Vagina (tissue), 2 donors: ENCODE measurements around the gene RPL7A. TPM values are rescaled to one million over a fixed set of nuclear protein-coding genes. Genes with fewer than 3 reads are reported as not detected.
"Not testable (repeated sequence)": the region's sequence is repeated elsewhere in the genome, so short reads cannot be mapped to it uniquely, and the experiment has no call there.

Experiments
- DNase-seq, 2 donors: peaks; one replicate each; pipeline ENCODE4 v3.0.0-alpha.2; 2017; ENCODE audit errors: extremely low spot score in 2 of 2
- H3K27ac ChIP-seq: fragments of 200-600 bp; sonication (generic); one replicate; pipeline ENCODE4 v1.5.1; 2019
- H3K27me3 ChIP-seq: fragments of 200-600 bp; sonication (generic); one replicate; pipeline ENCODE4 v1.5.1; 2019
- H3K36me3 ChIP-seq, 2 donors: fragments of 200-600 bp; sonication (generic); one replicate each; pipeline ENCODE4 v1.5.1; 2017 to 2019
- H3K4me1 ChIP-seq: fragments of 200-600 bp; sonication (generic); one replicate; pipeline ENCODE4 v1.5.1; 2019
- H3K4me3 ChIP-seq, 2 donors: fragments of 200-600 bp; sonication (generic); 1 replicate in 1 of 2; 2 replicates in 1 of 2; pipeline ENCODE4 v1.5.1; 2016 to 2019
- H3K9me3 ChIP-seq: fragments of 200-600 bp; sonication (generic); one replicate; pipeline ENCODE4 v1.5.1; 2019
- CTCF ChIP-seq, 3 experiments: fragments of 450-650 bp in 2 of 3; fragments of 200-600 bp in 1 of 3; sonication (generic) in 1 of 3; IDR thresholded peaks; one replicate each; pipeline ENCODE4 v1.5.1; 2017 to 2019; ENCODE audit warnings: antibody characterized with exemption in 3 of 3, mild to moderate bottlenecking in 2 of 3, moderate library complexity in 2 of 3
- POLR2A ChIP-seq, 2 donors: fragments of 450-650 bp; IDR thresholded peaks; one replicate each; pipeline ENCODE4 v1.6.1; 2017; ENCODE audit warnings: antibody characterized with exemption in 2 of 2, mild to moderate bottlenecking in 2 of 2, moderate library complexity in 2 of 2
- POLR2AphosphoS5 ChIP-seq, 2 donors: sonication (generic); formaldehyde crosslinking; IDR thresholded peaks; one replicate each; pipeline ENCODE4 v1.9.0; 2017; ENCODE audit warnings: antibody characterized with exemption in 2 of 2, mild to moderate bottlenecking in 2 of 2, low read depth in 1 of 2; ENCODE audit not compliant: insufficient read depth in 1 of 2
- intact Hi-C: fragments of 100-400 bp; cut with DNase I; formaldehyde crosslinking; loops from one replicate; pipeline ENCODE4 v1.15.1; 2023
- total RNA-seq: library from RNA; depleted of rRNA; stranded (reverse); fragments of >200 nt; gene quantifications from one replicate; pipeline ENCODE4 v1.2.3, GENCODE V29; 2016

Gene RPL7A
- total RNA-seq, 1 donor from 2014 or later = 1,889 TPM

GRCh38 chr9:133387680-133388079 is 39.7 kb downstream of the RPL7A start:
- Histone ChIP-seq H3K4me1 (no peaks in the 10 kb centered on the region), H3K4me3 (no peak overlapping the region), H3K27me3 (no peaks in the 10 kb centered on the region), H3K36me3 (no peaks in the 10 kb centered on the region), H3K27ac (no peak overlapping the region), H3K9me3 (no peaks in the 10 kb centered on the region)
- no peak for TF ChIP-seq CTCF (IDR thresholded peaks at IDR 0.05)
- TF ChIP-seq POLR2A (IDR thresholded peaks at IDR 0.05) = no peak
- TF ChIP-seq POLR2AphosphoS5 (IDR thresholded peaks at IDR 0.05; ENCODE audit: insufficient read depth in 1 of 2, low read depth in 1 of 2) = no peak
- intact Hi-C loops = no loop called here
- DNase-seq = no peak

- H3K27ac ChIP-seq = no peak overlapping the region
- intact Hi-C loops = no loop called here
These were observed 41.1 kb downstream of the RPL7A start for GRCh38 chr9:133389025-133389557.

GRCh38 chr9:133389562-133389961 is 41.5 kb downstream of the RPL7A start:
- Histone ChIP-seq H3K4me1 (no peaks in the 10 kb centered on the region), H3K27ac (no peak overlapping the region), H3K36me3 (no peaks in the 10 kb centered on the region), H3K4me3 (no peak overlapping the region), H3K27me3 (no peaks in the 10 kb centered on the region), H3K9me3 (no peaks in the 10 kb centered on the region)
- intact Hi-C loops = no loop called here
- DNase-seq = no peak
- no peak for TF ChIP-seq CTCF (IDR thresholded peaks at IDR 0.05)
- TF ChIP-seq POLR2A (IDR thresholded peaks at IDR 0.05) = no peak
- TF ChIP-seq POLR2AphosphoS5 (IDR thresholded peaks at IDR 0.05; ENCODE audit: insufficient read depth in 1 of 2, low read depth in 1 of 2) = no peak

More at GRCh38 chr9:133389025-133389557, 41.1 kb downstream of the RPL7A start:
- DNase-seq = no peak
- TF ChIP-seq POLR2A (IDR thresholded peaks at IDR 0.05) = no peak
- Histone ChIP-seq H3K4me3 (no peak overlapping the region), H3K36me3 (no peaks in the 10 kb centered on the region), H3K4me1 (no peaks in the 10 kb centered on the region), H3K9me3 (no peaks in the 10 kb centered on the region), H3K27me3 (no peaks in the 10 kb centered on the region)

DNA sequence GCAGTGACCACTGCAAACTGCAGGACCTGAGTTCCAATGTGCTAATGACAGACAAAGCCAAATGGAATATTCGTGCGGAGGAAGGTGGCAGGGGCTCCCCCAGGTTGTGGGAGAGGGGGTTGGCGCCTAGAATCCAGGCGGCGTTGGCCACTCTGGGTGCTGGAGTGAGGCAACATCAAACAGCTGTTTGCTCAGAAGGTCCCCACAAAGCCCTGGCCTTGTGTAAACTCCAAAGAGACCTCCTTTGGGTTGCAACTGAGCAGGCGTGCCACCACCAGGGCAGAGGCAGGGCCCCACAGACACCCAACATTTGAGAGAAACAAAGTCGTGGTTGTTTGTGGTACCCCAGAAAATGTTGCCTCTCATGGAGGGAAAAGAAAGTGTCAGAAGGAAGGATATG is 42.7 kb downstream of the RPL7A start:
- no peak overlapping the region for H3K4me3 ChIP-seq
- no peaks in the 10 kb centered on the region for H3K9me3 ChIP-seq
- TF ChIP-seq POLR2A (IDR thresholded peaks at IDR 0.05) (no peak), POLR2AphosphoS5 (IDR thresholded peaks at IDR 0.05; ENCODE audit: insufficient read depth in 1 of 2, low read depth in 1 of 2) (no peak), CTCF (IDR thresholded peaks at IDR 0.05) (no peak)
- DNase-seq = no peak
- no peaks in the 10 kb centered on the region for H3K36me3 ChIP-seq
- intact Hi-C loops = no loop called here
- no peak overlapping the region for H3K27ac ChIP-seq
- H3K4me1 ChIP-seq = no peaks in the 10 kb centered on the region
- no peaks in the 10 kb centered on the region for H3K27me3 ChIP-seq

GRCh38 chr9:133391449-133391848 is 43.4 kb downstream of the RPL7A start:
- H3K9me3 ChIP-seq, H3K4me1 ChIP-seq, DNase-seq, intact Hi-C loops, H3K27ac ChIP-seq, H3K4me3 ChIP-seq, H3K36me3 ChIP-seq, H3K27me3 ChIP-seq: not testable (repeated sequence)

GRCh38 chr9:133392308-133392707 is 44.3 kb downstream of the RPL7A start:
- H3K4me1 ChIP-seq, H3K36me3 ChIP-seq, DNase-seq, H3K9me3 ChIP-seq, H3K27ac ChIP-seq, intact Hi-C loops, H3K27me3 ChIP-seq, H3K4me3 ChIP-seq: not testable (repeated sequence)

- no peaks in the 10 kb centered on the region for H3K36me3 ChIP-seq
- no peaks in the 10 kb centered on the region for H3K9me3 ChIP-seq
- H3K27ac ChIP-seq = no peak overlapping the region
- H3K27me3 ChIP-seq = no peaks in the 10 kb centered on the region
- H3K4me3 ChIP-seq = no peak overlapping the region
- TF ChIP-seq POLR2AphosphoS5 (IDR thresholded peaks at IDR 0.05; ENCODE audit: insufficient read depth in 1 of 2, low read depth in 1 of 2) = no peak
- no peak for TF ChIP-seq POLR2A (IDR thresholded peaks at IDR 0.05)
- TF ChIP-seq CTCF (IDR thresholded peaks at IDR 0.05) = no peak
- H3K4me1 ChIP-seq = no peaks in the 10 kb centered on the region
- intact Hi-C loops = no loop called here
- DNase-seq = no peak
These were observed 45.4 kb downstream of the RPL7A start for GRCh38 chr9:133393399-133393798.
